Panc1 (cell line): Measurements from ENCODE around the gene ASCL2. TPM values are rescaled to one million over a fixed set of nuclear protein-coding genes. Genes with fewer than 3 reads are reported as not detected.
A peak's percentile ranks its signal among the peaks of the same experiment; 100 is the strongest.

ENCODE experiments used
- ATAC-seq: fragments of 200-7000 bp; cut with Tn5 transposase; 2 replicates; pipeline ENCODE4 v1.9.1; 2020; ENCODE audit warnings: mild to moderate bottlenecking, moderate library complexity
- BruUV-seq: library from RNA; stranded (reverse); fragments of 400-500 nt; replicated peaks from 2 replicates; lab custom pipeline; 2021; lab: Mats Ljungman, UMichigan
- CTCF ChIA-PET: fragments of 300-600 bp; sonication (Branson Sonifier 250); formaldehyde crosslinking; loops from one replicate; lab custom pipeline; 2022; ENCODE audit warnings: antibody characterized with exemption; lab: Charles Lee
- POLR2A ChIA-PET: fragments of 300-600 bp; sonication (Branson Sonifier 250); formaldehyde crosslinking; loops from one replicate; lab custom pipeline; 2022; ENCODE audit warnings: antibody characterized with exemption; lab: Charles Lee
- DNase-seq: peaks from one replicate; pipeline ENCODE4 v3.0.0-alpha.2; 2010; ENCODE audit warnings: low read depth, low spot score
- H3K27ac ChIP-seq: 2 replicates; pipeline ENCODE4 v1.5.1; 2011; ENCODE audit warnings: mild to moderate bottlenecking, low read length, inconsistent platforms
- H3K27me3 ChIP-seq: fragments of 200-500 bp; sonication (Bioruptor generic); 2 replicates; pipeline ENCODE4 v1.6.0; 2014; ENCODE audit warnings: low read length, inconsistent platforms; ENCODE audit not compliant: control insufficient read depth, insufficient read depth
- H3K36me3 ChIP-seq: fragments of 200-500 bp; sonication (Bioruptor generic); 2 replicates; pipeline ENCODE4 v1.5.1; 2014; ENCODE audit warnings: inconsistent platforms, mild to moderate bottlenecking, low read length, moderate library complexity; ENCODE audit not compliant: control insufficient read depth, insufficient read depth
- H3K4me1 ChIP-seq: 2 replicates; pipeline ENCODE4 v1.5.1; 2011; ENCODE audit warnings: inconsistent platforms, mild to moderate bottlenecking, low read length, moderate library complexity; ENCODE audit not compliant: control insufficient read depth, insufficient read depth
- H3K4me3 ChIP-seq, 2 experiments: 2 replicates each; pipeline ENCODE4 v1.5.1; 2011 to 2012; ENCODE audit warnings: low read depth in 2 of 2, low read length in 2 of 2, mild to moderate bottlenecking in 2 of 2, inconsistent platforms in 1 of 2, moderate library complexity in 1 of 2
- H3K9me3 ChIP-seq: fragments of 200-500 bp; sonication (Bioruptor generic); 2 replicates; pipeline ENCODE4 v1.5.1; 2014; ENCODE audit warnings: low read depth, mild to moderate bottlenecking, inconsistent platforms, low read length, moderate library complexity; ENCODE audit not compliant: control insufficient read depth, insufficient read depth
- SIN3A ChIP-seq: IDR thresholded peaks from 2 replicates; pipeline ENCODE4 v1.6.1; 2012; ENCODE audit warnings: low read depth, mild to moderate bottlenecking, low read length, moderate library complexity, borderline replicate concordance; ENCODE audit not compliant: insufficient read depth
- TCF7L2 ChIP-seq: IDR thresholded peaks from 2 replicates; pipeline ENCODE4 v1.6.1; 2011; ENCODE audit warnings: mild to moderate bottlenecking, low read depth, low read length, inconsistent platforms
- in situ Hi-C: cut with HindIII; loops from 2 replicates; pipeline ENCODE4 v1.10.0; 2016; ENCODE audit warnings: low sequenced_read_pairs, low pct_unique_long_range_greater_than_20kb
- intact Hi-C: fragments of 100-400 bp; cut with micrococcal nuclease; formaldehyde crosslinking; loops from one replicate; pipeline ENCODE4 v1.10.0; 2022; ENCODE audit not compliant: unreplicated experiment
- total RNA-seq: library from RNA; stranded (reverse); gene quantifications from one replicate; pipeline ENCODE4 v1.2.1, GENCODE V29; 2021; ENCODE audit not compliant: unreplicated experiment
- TF ChIP-seq, protein P1 (sequence below): fragments of 450-650 bp; IDR thresholded peaks from 2 replicates; pipeline ENCODE4 v1.5.1; 2017; ENCODE audit warnings: mild to moderate bottlenecking
- TF ChIP-seq, protein P2 (sequence below), 2 experiments: IDR thresholded peaks; 2 replicates each; pipeline ENCODE4 v1.6.1; 2011 to 2012; ENCODE audit warnings: low read depth in 2 of 2, control low read depth in 1 of 2, low read length in 1 of 2, mild to moderate bottlenecking in 1 of 2, moderate library complexity in 1 of 2; ENCODE audit not compliant: insufficient read depth in 1 of 2

Gene ASCL2
- total RNA-seq, 1 experiment from 2014 or later, result not detected

DNA sequence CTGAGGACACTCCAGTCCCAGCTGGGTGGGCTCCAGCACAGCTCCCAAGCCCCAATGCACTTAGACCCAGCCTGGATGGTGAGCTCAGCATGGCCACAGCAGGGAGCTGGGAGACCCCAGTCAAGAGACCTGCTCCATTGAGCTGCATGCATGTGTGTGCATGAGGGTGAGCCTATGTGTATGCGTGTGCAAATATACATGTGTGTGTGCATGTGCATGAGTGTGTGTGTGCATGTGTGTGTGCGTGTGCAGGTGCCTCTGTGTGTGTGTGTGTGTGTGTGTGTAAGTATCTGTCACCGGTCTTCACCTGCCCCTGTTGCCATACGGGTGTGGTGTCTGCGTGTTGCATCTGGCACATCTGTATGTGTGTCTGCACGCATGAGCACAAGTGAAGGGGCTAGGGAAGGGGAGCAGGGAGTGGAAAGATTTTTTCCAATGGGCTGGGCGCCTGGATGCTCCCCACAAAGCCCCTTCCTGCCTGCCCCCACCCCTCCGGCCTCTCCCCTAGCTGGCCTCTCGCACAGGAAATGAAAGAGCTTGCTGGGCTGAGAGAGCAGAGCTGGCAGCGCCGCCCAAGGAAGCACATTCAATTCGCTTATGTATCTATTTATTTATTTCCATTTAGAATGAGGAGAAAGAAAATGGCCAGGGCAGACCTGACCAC lies 35.5 kb upstream of the ASCL2 start:
- ChIA-PET CTCF (interaction anchor here (0.5 to 3.9 kb wide), 17 partner anchors 7 to 765 kb away, joined by 3 to 102 read pairs (median 5); no protein-coding TSS in a partner anchor), POLR2A (interaction anchor here (0.6 to 1.2 kb wide), 4 partner anchors 9 to 1860 kb away, joined by 3 to 7 read pairs (median 4); no protein-coding TSS in a partner anchor)
- no TSS peak for BruUV-seq
- Histone ChIP-seq H3K4me1 (no peaks in the 10 kb centered on the region), H3K4me3 (no peak overlapping the region), H3K36me3 (no peaks in the 10 kb centered on the region), H3K9me3 (no peaks in the 10 kb centered on the region), H3K27me3 (no peaks in the 10 kb centered on the region), H3K27ac (no peak overlapping the region)
- in situ Hi-C loops (no loop called here), intact Hi-C loops (loop anchor here (1.0 kb wide), 1 partner anchor 113 kb away; no protein-coding TSS in a partner anchor)
- ATAC-seq, result no peak
- TF ChIP-seq TCF7L2, result no peak
- no peak for DNase-seq

GRCh38 chr11:2305140-2305778 lies 34.9 kb upstream of the ASCL2 start:
- TF ChIP-seq, protein P1, sequence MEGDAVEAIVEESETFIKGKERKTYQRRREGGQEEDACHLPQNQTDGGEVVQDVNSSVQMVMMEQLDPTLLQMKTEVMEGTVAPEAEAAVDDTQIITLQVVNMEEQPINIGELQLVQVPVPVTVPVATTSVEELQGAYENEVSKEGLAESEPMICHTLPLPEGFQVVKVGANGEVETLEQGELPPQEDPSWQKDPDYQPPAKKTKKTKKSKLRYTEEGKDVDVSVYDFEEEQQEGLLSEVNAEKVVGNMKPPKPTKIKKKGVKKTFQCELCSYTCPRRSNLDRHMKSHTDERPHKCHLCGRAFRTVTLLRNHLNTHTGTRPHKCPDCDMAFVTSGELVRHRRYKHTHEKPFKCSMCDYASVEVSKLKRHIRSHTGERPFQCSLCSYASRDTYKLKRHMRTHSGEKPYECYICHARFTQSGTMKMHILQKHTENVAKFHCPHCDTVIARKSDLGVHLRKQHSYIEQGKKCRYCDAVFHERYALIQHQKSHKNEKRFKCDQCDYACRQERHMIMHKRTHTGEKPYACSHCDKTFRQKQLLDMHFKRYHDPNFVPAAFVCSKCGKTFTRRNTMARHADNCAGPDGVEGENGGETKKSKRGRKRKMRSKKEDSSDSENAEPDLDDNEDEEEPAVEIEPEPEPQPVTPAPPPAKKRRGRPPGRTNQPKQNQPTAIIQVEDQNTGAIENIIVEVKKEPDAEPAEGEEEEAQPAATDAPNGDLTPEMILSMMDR, result peak; percentile 99
- TF ChIP-seq, protein P2, sequence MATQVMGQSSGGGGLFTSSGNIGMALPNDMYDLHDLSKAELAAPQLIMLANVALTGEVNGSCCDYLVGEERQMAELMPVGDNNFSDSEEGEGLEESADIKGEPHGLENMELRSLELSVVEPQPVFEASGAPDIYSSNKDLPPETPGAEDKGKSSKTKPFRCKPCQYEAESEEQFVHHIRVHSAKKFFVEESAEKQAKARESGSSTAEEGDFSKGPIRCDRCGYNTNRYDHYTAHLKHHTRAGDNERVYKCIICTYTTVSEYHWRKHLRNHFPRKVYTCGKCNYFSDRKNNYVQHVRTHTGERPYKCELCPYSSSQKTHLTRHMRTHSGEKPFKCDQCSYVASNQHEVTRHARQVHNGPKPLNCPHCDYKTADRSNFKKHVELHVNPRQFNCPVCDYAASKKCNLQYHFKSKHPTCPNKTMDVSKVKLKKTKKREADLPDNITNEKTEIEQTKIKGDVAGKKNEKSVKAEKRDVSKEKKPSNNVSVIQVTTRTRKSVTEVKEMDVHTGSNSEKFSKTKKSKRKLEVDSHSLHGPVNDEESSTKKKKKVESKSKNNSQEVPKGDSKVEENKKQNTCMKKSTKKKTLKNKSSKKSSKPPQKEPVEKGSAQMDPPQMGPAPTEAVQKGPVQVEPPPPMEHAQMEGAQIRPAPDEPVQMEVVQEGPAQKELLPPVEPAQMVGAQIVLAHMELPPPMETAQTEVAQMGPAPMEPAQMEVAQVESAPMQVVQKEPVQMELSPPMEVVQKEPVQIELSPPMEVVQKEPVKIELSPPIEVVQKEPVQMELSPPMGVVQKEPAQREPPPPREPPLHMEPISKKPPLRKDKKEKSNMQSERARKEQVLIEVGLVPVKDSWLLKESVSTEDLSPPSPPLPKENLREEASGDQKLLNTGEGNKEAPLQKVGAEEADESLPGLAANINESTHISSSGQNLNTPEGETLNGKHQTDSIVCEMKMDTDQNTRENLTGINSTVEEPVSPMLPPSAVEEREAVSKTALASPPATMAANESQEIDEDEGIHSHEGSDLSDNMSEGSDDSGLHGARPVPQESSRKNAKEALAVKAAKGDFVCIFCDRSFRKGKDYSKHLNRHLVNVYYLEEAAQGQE (IDR thresholded peaks at IDR 0.05; ENCODE audit: insufficient read depth in 1 of 2, low read depth in 2 of 2, low read length in 1 of 2), result no peak
- no peak for TF ChIP-seq SIN3A
- peak; percentile 35 for DNase-seq
- Histone ChIP-seq H3K4me1 (no peaks in the 10 kb centered on the region), H3K36me3 (no peaks in the 10 kb centered on the region), H3K4me3 (no peak overlapping the region), H3K27ac (no peak overlapping the region), H3K9me3 (no peaks in the 10 kb centered on the region), H3K27me3 (no peaks in the 10 kb centered on the region)
- intact Hi-C loops, result loop anchor here (1.0 kb wide), 1 partner anchor 114 kb away; no protein-coding TSS in a partner anchor
- ChIA-PET POLR2A (interaction anchor here (0.7 to 1.2 kb wide), 2 partner anchors 8 to 73 kb away, joined by 4 to 7 read pairs; no protein-coding TSS in a partner anchor), CTCF (interaction anchor here (0.5 to 3.9 kb wide), 26 partner anchors 8 to 764 kb away, joined by 3 to 102 read pairs (median 4); partner anchors contain the start of gene TSSC4)
- in situ Hi-C loops, result no loop called here
- peak; percentile 88 for ATAC-seq
- BruUV-seq, result no TSS peak
